ENCODE data around the gene XPNPEP3. TPM values are rescaled to one million over a fixed set of nuclear protein-coding genes. Genes with fewer than 3 reads are reported as not detected.
"Not testable (repeated sequence)": the region's sequence is repeated elsewhere in the genome, so short reads cannot be mapped to it uniquely, and the experiment has no call there.

Gene XPNPEP3
- polyA plus RNA-seq, 1 donor (not counting 4 experiments of a cell fraction or from before 2014, with no cell fraction given) = 21.1 TPM

GRCh38 chr22:40867109-40867508 is 10.2 kb downstream of the XPNPEP3 start:
- no peak for FAIRE-seq
- Histone ChIP-seq H3K9ac (ENCODE audit: control insufficient read depth, extremely low read depth, insufficient read depth, low read length) (no peak overlapping the region), H3K9me1 (ENCODE audit: control insufficient read depth, extremely low read depth, insufficient read depth, low read length) (no peaks in the 10 kb centered on the region), H3K27me3 (ENCODE audit: control insufficient read depth, extremely low read depth, insufficient read depth, low read length) (no peaks in the 10 kb centered on the region), H3K4me1 (ENCODE audit: control insufficient read depth, extremely low read depth, insufficient read depth, low read length) (no peaks in the 10 kb centered on the region), H3K9me3 (ENCODE audit: control insufficient read depth, low read depth, low read length) (no peaks in the 10 kb centered on the region), H3K27ac (ENCODE audit: control insufficient read depth, insufficient read depth, low read length) (no peak overlapping the region), H3K4me3 (ENCODE audit: control insufficient read depth in 2 of 3, extremely low read depth in 1 of 3, insufficient read depth in 2 of 3, low read depth in 1 of 3, low read length in 3 of 3) (no peak overlapping the region), H3K79me2 (ENCODE audit: control insufficient read depth, insufficient read depth, low read length) (peaks cover 20% of the 10 kb centered on the region), H4K20me1 (ENCODE audit: control insufficient read depth, extremely low read depth, insufficient read depth, low read length) (no peaks in the 10 kb centered on the region), H3K36me3 (ENCODE audit: control insufficient read depth in 2 of 2, extremely low read depth in 1 of 2, insufficient read depth in 2 of 2, low read length in 2 of 2) (peaks cover 3 to 5% of the 10 kb centered on the region in 2 experiments), H2AFZ (ENCODE audit: control insufficient read depth, low read length) (no peak overlapping the region), H3K4me2 (ENCODE audit: control insufficient read depth, extremely low read depth, insufficient read depth, low read depth, low read length) (no peak overlapping the region)
- DNase-seq (ENCODE audit: low read depth, low spot score) = no peak
- no peak for TF ChIP-seq CTCF (optimal IDR thresholded peaks at IDR 0.05 in 1 of 3, IDR thresholded peaks at IDR 0.05 in 1 of 3, conservative IDR thresholded peaks at IDR 0.05 in 1 of 3; ENCODE audit: extremely low read depth in 1 of 3, insufficient read depth in 2 of 3, low read length in 3 of 3)
- TF ChIP-seq EZH2 (IDR thresholded peaks at IDR 0.05; ENCODE audit: low read length) = no peak
- dilution Hi-C loops (cut with MboI; ENCODE audit: extremely low pct_ligation_motif_present, low sequenced_read_pairs) = no loop called here

GRCh38 chr22:40868379-40868778 is 11.4 kb downstream of the XPNPEP3 start:
- DNase-seq (ENCODE audit: low read depth, low spot score); H4K20me1 ChIP-seq (ENCODE audit: control insufficient read depth, extremely low read depth, insufficient read depth, low read length); H2AFZ ChIP-seq (ENCODE audit: control insufficient read depth, low read length); H3K9me3 ChIP-seq (ENCODE audit: control insufficient read depth, low read depth, low read length); H3K9me1 ChIP-seq (ENCODE audit: control insufficient read depth, extremely low read depth, insufficient read depth, low read length); H3K27ac ChIP-seq (ENCODE audit: control insufficient read depth, insufficient read depth, low read length); dilution Hi-C loops (cut with MboI; ENCODE audit: extremely low pct_ligation_motif_present, low sequenced_read_pairs); H3K79me2 ChIP-seq (ENCODE audit: control insufficient read depth, insufficient read depth, low read length); H3K36me3 ChIP-seq (ENCODE audit: control insufficient read depth in 2 of 2, extremely low read depth in 1 of 2, insufficient read depth in 2 of 2, low read length in 2 of 2); FAIRE-seq; H3K4me2 ChIP-seq (ENCODE audit: control insufficient read depth, extremely low read depth, insufficient read depth, low read depth, low read length); H3K4me1 ChIP-seq (ENCODE audit: control insufficient read depth, extremely low read depth, insufficient read depth, low read length); H3K4me3 ChIP-seq (ENCODE audit: control insufficient read depth in 2 of 3, extremely low read depth in 1 of 3, insufficient read depth in 2 of 3, low read depth in 1 of 3, low read length in 3 of 3); H3K9ac ChIP-seq (ENCODE audit: control insufficient read depth, extremely low read depth, insufficient read depth, low read length); H3K27me3 ChIP-seq (ENCODE audit: control insufficient read depth, extremely low read depth, insufficient read depth, low read length): not testable (repeated sequence)

- no peak overlapping the region for H3K27ac ChIP-seq (ENCODE audit: control insufficient read depth, insufficient read depth, low read length)
- dilution Hi-C loops (cut with MboI; ENCODE audit: extremely low pct_ligation_motif_present, low sequenced_read_pairs) = no loop called here
- H3K9me1 ChIP-seq (ENCODE audit: control insufficient read depth, extremely low read depth, insufficient read depth, low read length) = no peaks in the 10 kb centered on the region
- no peaks in the 10 kb centered on the region for H3K27me3 ChIP-seq (ENCODE audit: control insufficient read depth, extremely low read depth, insufficient read depth, low read length)
- H3K4me3 ChIP-seq (ENCODE audit: control insufficient read depth in 2 of 3, extremely low read depth in 1 of 3, insufficient read depth in 2 of 3, low read depth in 1 of 3, low read length in 3 of 3) = no peak overlapping the region
- peaks cover 8 to 10% of the 10 kb centered on the region in 2 experiments for H3K36me3 ChIP-seq (ENCODE audit: control insufficient read depth in 2 of 2, extremely low read depth in 1 of 2, insufficient read depth in 2 of 2, low read length in 2 of 2)
- DNase-seq (ENCODE audit: low read depth, low spot score) = no peak
- no peak overlapping the region for H3K9ac ChIP-seq (ENCODE audit: control insufficient read depth, extremely low read depth, insufficient read depth, low read length)
- no peak for FAIRE-seq
- no peaks in the 10 kb centered on the region for H4K20me1 ChIP-seq (ENCODE audit: control insufficient read depth, extremely low read depth, insufficient read depth, low read length)
- no peaks in the 10 kb centered on the region for H3K9me3 ChIP-seq (ENCODE audit: control insufficient read depth, low read depth, low read length)
- TF ChIP-seq EZH2 (IDR thresholded peaks at IDR 0.05; ENCODE audit: low read length) = no peak
- TF ChIP-seq CTCF (optimal IDR thresholded peaks at IDR 0.05 in 1 of 3, IDR thresholded peaks at IDR 0.05 in 1 of 3, conservative IDR thresholded peaks at IDR 0.05 in 1 of 3; ENCODE audit: extremely low read depth in 1 of 3, insufficient read depth in 2 of 3, low read length in 3 of 3) = no peak
- H2AFZ ChIP-seq (ENCODE audit: control insufficient read depth, low read length) = no peak overlapping the region
- H3K4me1 ChIP-seq (ENCODE audit: control insufficient read depth, extremely low read depth, insufficient read depth, low read length) = no peaks in the 10 kb centered on the region
- H3K4me2 ChIP-seq (ENCODE audit: control insufficient read depth, extremely low read depth, insufficient read depth, low read depth, low read length) = no peak overlapping the region
- H3K79me2 ChIP-seq (ENCODE audit: control insufficient read depth, insufficient read depth, low read length) = no peaks in the 10 kb centered on the region
Measured at GRCh38 chr22:40874016-40874415, 17.1 kb downstream of the XPNPEP3 start.

Data from keratinocyte (primary cell).